Smooth muscle cell (in vitro differentiated cells): ENCODE data around the gene EIF3J. TPM values are rescaled to one million over a fixed set of nuclear protein-coding genes. Genes with fewer than 3 reads are reported as not detected.
A peak's percentile ranks its signal among the peaks of the same experiment; 100 is the strongest.
"Not testable (repeated sequence)": the region's sequence is repeated elsewhere in the genome, so short reads cannot be mapped to it uniquely, and the experiment has no call there.

Experiments used
- DNase-seq: peaks from one replicate; lab custom pipeline; 2025; ENCODE audit not compliant: unreplicated experiment; lab: John Stamatoyannopoulos, UW
- H2AFZ ChIP-seq: fragments of 200-600 bp; sonication (generic); 2 replicates; pipeline ENCODE4 v1.6.0; 2016; ENCODE audit warnings: antibody characterized with exemption, low read depth, mild to moderate bottlenecking
- H3F3A ChIP-seq: fragments of 200-600 bp; sonication (generic); 2 replicates; pipeline ENCODE4 v1.6.0; 2017; ENCODE audit warnings: antibody characterized with exemption, low read depth
- H3K27ac ChIP-seq: fragments of 200-600 bp; sonication (generic); 2 replicates; pipeline ENCODE4 v1.5.1; 2016; ENCODE audit warnings: low read depth, mild to moderate bottlenecking
- H3K27me3 ChIP-seq: fragments of 200-600 bp; sonication (generic); 2 replicates; pipeline ENCODE4 v1.6.1; 2016; ENCODE audit warnings: low read depth, mild to moderate bottlenecking
- H3K36me3 ChIP-seq: fragments of 200-600 bp; sonication (generic); 2 replicates; pipeline ENCODE4 v1.5.1; 2016; ENCODE audit warnings: low read depth
- H3K4me1 ChIP-seq: fragments of 200-600 bp; sonication (generic); 2 replicates; pipeline ENCODE4 v1.5.1; 2016; ENCODE audit warnings: low read depth
- H3K4me2 ChIP-seq: fragments of 200-600 bp; sonication (generic); 2 replicates; pipeline ENCODE4 v1.6.0; 2016; ENCODE audit warnings: mild to moderate bottlenecking
- H3K4me3 ChIP-seq: fragments of 200-600 bp; sonication (generic); 2 replicates; pipeline ENCODE4 v1.5.1; 2016; ENCODE audit warnings: mild to moderate bottlenecking
- H3K79me2 ChIP-seq: fragments of 200-600 bp; sonication (generic); 2 replicates; pipeline ENCODE4 v1.6.0; 2016; ENCODE audit warnings: low read depth, mild to moderate bottlenecking
- H3K9ac ChIP-seq: fragments of 200-600 bp; sonication (generic); 2 replicates; pipeline ENCODE4 v1.6.0; 2016; ENCODE audit warnings: low read depth
- H3K9me3 ChIP-seq: fragments of 200-600 bp; sonication (generic); replicated peaks from 2 replicates; pipeline ENCODE4 v1.5.1; 2016; ENCODE audit warnings: low read depth
- H4K20me1 ChIP-seq: fragments of 200-600 bp; sonication (generic); 2 replicates; pipeline ENCODE4 v1.6.0; 2016; ENCODE audit warnings: low read depth
- WGBS: methylation state at CpG from one replicate; pipeline ENCODE4 v1.1.7; 2016; ENCODE audit warnings: low lambda C conversion rate; 5-methylcytosine and 5-hydroxymethylcytosine counted together
- polyA plus RNA-seq: library from polyadenylated mRNA; unstranded; fragments of >200 nt; fragmentation: Nextera tagmentation; extraction: Ambion mirVana; gene quantifications from 2 replicates; pipeline ENCODE4 v1.2.1, GENCODE V29; 2016
- total RNA-seq: library from RNA; depleted of rRNA; stranded (reverse); fragments of >200 nt; gene quantifications from 2 replicates; pipeline ENCODE4 v1.2.3, GENCODE V29; 2014
- TF ChIP-seq, protein P1 (sequence below): fragments of 200-600 bp; sonication (generic); IDR thresholded peaks from 2 replicates; pipeline ENCODE4 v1.5.1; 2017; ENCODE audit warnings: borderline replicate concordance, mild to moderate bottlenecking, antibody characterized with exemption; ENCODE audit not compliant: insufficient read depth, poor library complexity, severe bottlenecking

EIF3J gene
- total and polyA plus RNA-seq, 2 experiments from 2014 or later, result 28.7 to 62.3 TPM

- Histone ChIP-seq H3K36me3 (peaks cover 15% of the 10 kb centered on the region), H3K4me3 (no peak overlapping the region), H3F3A (peaks cover 9% of the 10 kb centered on the region), H3K27ac (peak overlapping the region; percentile 80), H3K4me2 (peak overlapping the region; percentile 49), H3K4me1 (peaks cover 15% of the 10 kb centered on the region), H3K9me3 (no peaks in the 10 kb centered on the region), H3K27me3 (no peaks in the 10 kb centered on the region), H3K79me2 (peaks cover 99% of the 10 kb centered on the region), H4K20me1 (peaks cover 86% of the 10 kb centered on the region), H3K9ac (peak overlapping the region; percentile 33), H2AFZ (no peak overlapping the region)
- TF ChIP-seq, protein P1, sequence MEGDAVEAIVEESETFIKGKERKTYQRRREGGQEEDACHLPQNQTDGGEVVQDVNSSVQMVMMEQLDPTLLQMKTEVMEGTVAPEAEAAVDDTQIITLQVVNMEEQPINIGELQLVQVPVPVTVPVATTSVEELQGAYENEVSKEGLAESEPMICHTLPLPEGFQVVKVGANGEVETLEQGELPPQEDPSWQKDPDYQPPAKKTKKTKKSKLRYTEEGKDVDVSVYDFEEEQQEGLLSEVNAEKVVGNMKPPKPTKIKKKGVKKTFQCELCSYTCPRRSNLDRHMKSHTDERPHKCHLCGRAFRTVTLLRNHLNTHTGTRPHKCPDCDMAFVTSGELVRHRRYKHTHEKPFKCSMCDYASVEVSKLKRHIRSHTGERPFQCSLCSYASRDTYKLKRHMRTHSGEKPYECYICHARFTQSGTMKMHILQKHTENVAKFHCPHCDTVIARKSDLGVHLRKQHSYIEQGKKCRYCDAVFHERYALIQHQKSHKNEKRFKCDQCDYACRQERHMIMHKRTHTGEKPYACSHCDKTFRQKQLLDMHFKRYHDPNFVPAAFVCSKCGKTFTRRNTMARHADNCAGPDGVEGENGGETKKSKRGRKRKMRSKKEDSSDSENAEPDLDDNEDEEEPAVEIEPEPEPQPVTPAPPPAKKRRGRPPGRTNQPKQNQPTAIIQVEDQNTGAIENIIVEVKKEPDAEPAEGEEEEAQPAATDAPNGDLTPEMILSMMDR, result peak; percentile 30
- WGBS, result 73% methylated on average over 5 of the region's 5 CpGs
- no peak for DNase-seq
These were observed 9.2 kb downstream of the EIF3J start for GRCh38 chr15:44545913-44546802.

DNA sequence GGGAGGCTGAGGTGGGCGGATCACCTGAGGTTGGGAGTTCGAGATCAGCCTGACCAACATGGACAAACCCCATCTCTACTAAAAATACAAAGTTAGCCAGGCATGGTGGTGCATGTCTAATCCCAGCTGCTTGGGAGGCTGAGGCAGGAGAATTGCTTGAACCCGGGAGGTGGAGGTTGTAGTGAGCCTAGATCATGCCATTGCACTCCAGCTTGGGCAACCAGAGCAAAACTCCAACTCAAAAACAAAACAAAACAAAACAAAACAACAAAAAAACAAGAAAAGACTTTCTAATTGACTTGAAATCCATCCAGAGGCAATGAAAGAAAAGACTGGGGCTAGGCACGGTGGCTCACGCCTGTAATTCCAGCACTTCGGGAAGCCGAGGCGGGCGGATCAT lies 12.2 kb downstream of the EIF3J start:
- not testable (repeated sequence) for H3K4me2 ChIP-seq, H3K9ac ChIP-seq, H3K27ac ChIP-seq, H2AFZ ChIP-seq, H3K4me1 ChIP-seq, H3F3A ChIP-seq, DNase-seq, H3K4me3 ChIP-seq, H3K27me3 ChIP-seq, H3K9me3 ChIP-seq
- Histone ChIP-seq H4K20me1 (peaks cover 88% of the 10 kb centered on the region), H3K79me2 (peaks cover 88% of the 10 kb centered on the region), H3K36me3 (peaks cover 23% of the 10 kb centered on the region)
- 96% methylated on average over 9 of the region's 9 CpGs for WGBS

DNA sequence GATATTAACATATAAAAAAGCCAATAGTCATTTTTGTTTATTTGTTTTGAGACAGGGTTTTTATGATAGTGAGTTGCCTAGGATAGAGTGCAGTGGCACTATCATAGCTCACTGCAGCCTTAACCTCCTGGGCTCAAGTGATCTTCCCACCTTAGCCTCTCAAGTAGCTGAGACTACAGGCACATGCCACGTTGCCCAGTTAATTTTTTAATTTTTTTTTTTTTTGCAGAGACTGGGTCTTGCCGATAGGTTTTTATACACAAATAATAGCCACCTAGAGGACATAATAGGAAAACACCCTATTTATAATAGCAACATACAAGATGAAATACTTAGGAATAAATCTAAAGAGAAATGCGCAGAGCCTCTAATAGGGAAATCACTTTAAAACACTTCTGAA lies 13.3 kb downstream of the EIF3J start:
- Histone ChIP-seq H3K79me2 (peaks cover 77% of the 10 kb centered on the region), H3F3A (peaks cover 8% of the 10 kb centered on the region), H2AFZ (no peak overlapping the region), H3K4me1 (peaks cover 4% of the 10 kb centered on the region), H3K9me3 (no peaks in the 10 kb centered on the region), H3K27ac (no peak overlapping the region), H3K4me3 (no peak overlapping the region), H3K4me2 (no peak overlapping the region), H3K27me3 (no peaks in the 10 kb centered on the region), H3K36me3 (peaks cover 23% of the 10 kb centered on the region), H4K20me1 (peaks cover 77% of the 10 kb centered on the region), H3K9ac (no peak overlapping the region)
- no peak for DNase-seq
- TF ChIP-seq, protein P1, result peak; percentile 38
- 96% methylated on average over 3 of the region's 3 CpGs for WGBS

DNA sequence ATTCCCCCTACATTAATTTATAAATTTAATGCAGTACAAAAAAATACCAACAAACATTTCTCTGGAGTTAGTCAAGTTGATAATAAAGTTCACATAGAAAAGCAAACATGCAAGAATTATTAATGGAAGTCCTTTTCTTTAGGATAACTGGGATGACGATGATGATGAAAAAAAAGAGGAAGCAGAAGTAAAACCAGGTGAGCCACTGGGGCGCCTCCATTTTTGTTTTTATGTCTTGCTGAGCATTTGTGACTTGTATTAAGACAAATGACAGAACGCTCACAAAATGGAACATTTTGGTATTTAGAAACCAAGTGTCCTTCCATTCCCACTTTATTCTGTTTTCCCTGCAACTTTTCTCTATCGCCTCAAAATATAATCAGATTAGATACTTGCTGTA lies 13.8 kb downstream of the EIF3J start:
- no peak overlapping the region for H3K27ac ChIP-seq
- no peak overlapping the region for H3K9ac ChIP-seq
- TF ChIP-seq, protein P1, result peak; percentile 1
- H3K79me2 ChIP-seq, result peaks cover 72% of the 10 kb centered on the region
- H3K4me1 ChIP-seq, result peaks cover 4% of the 10 kb centered on the region
- no peak overlapping the region for H3K4me3 ChIP-seq
- no peak overlapping the region for H3K4me2 ChIP-seq
- 98% methylated on average over 4 of the region's 4 CpGs for WGBS
- no peaks in the 10 kb centered on the region for H3K9me3 ChIP-seq
- H3K36me3 ChIP-seq, result peaks cover 24% of the 10 kb centered on the region
- DNase-seq, result no peak
- peaks cover 72% of the 10 kb centered on the region for H4K20me1 ChIP-seq
- no peak overlapping the region for H2AFZ ChIP-seq
- H3F3A ChIP-seq, result peaks cover 8% of the 10 kb centered on the region
- no peaks in the 10 kb centered on the region for H3K27me3 ChIP-seq
